Glomerular visceral epithelial cell (primary cell): ENCODE results near the gene RAP1GAP2.
"Not testable (repeated sequence)": the region's sequence is repeated elsewhere in the genome, so short reads cannot be mapped to it uniquely, and the experiment has no call there.

Source experiments
- DNase-seq: peaks from one replicate; pipeline ENCODE4 v3.0.0-alpha.2; 2016; ENCODE audit errors: extremely low spot score

RAP1GAP2 gene

GRCh38 chr17:3043737-3044365, 247.6 kb downstream of the RAP1GAP2 start:
- no peak for DNase-seq

- DNase-seq: no peak
Observed at GRCh38 chr17:3046753-3047152, 250.5 kb downstream of the RAP1GAP2 start.

- peak; percentile 88 for DNase-seq
Observed at GRCh38 chr17:3048727-3049471, 252.7 kb downstream of the RAP1GAP2 start.

GRCh38 chr17:3049705-3050295, 253.6 kb downstream of the RAP1GAP2 start:
- DNase-seq: no peak

GRCh38 chr17:3054868-3055267, 258.6 kb downstream of the RAP1GAP2 start:
- not testable (repeated sequence) for DNase-seq

- DNase-seq: not testable (repeated sequence)
Observed at GRCh38 chr17:3062824-3063377, 266.7 kb downstream of the RAP1GAP2 start.

- DNase-seq: not testable (repeated sequence)
Observed at GRCh38 chr17:3063507-3063906, 267.3 kb downstream of the RAP1GAP2 start, which contains the start of gene OR1D5. TSS of gene OR1D5 (minus strand) at chr17:3063607. CDS start at chr17:3063607, 0 bp downstream.

- not testable (repeated sequence) for DNase-seq
Observed at GRCh38 chr17:3065192-3065591, 269.0 kb downstream of the RAP1GAP2 start.

- DNase-seq: not testable (repeated sequence)
Observed at GRCh38 chr17:3073850-3074249, 277.6 kb downstream of the RAP1GAP2 start.
